GM12891 (cell line): ENCODE data around the gene POU6F1.

ENCODE experiments used
- POLR2A ChIP-seq: IDR thresholded peaks from 2 replicates; pipeline ENCODE4 v1.6.1; 2011; ENCODE audit warnings: low read depth, low read length, control low read depth
- POLR2AphosphoS5 ChIP-seq: IDR thresholded peaks from 2 replicates; pipeline ENCODE4 v1.6.1; 2011; ENCODE audit warnings: low read depth, low read length, control low read depth
- POU2F2 ChIP-seq: IDR thresholded peaks from 2 replicates; pipeline ENCODE4 v1.6.1; 2011; ENCODE audit warnings: low read depth, mild to moderate bottlenecking, control low read depth, low read length, moderate library complexity
- SPI1 ChIP-seq: IDR thresholded peaks from 2 replicates; pipeline ENCODE4 v1.6.1; 2011; ENCODE audit warnings: low read depth, low read length, control low read depth
- TAF1 ChIP-seq: IDR thresholded peaks from 2 replicates; pipeline ENCODE4 v1.6.1; 2011; ENCODE audit warnings: low read depth, low read length, control low read depth

DNA sequence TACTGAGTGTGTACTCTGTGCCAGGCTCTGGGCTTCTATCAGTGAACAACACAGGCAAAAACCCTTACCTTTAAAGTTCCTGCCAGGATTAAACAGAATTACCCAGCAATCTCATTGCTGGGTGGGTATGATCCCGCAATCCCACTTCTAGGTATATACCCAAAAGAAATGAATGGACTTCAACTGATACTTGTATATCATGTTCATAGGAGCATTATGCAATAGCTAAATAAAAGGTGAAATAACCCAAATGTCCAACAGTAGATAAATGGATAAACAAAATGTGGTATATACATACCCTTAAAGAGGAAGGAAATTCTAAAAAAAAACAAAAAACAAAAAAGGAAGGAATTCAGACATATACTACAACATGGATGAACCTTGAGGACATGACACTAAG, 35.4 kb upstream of the POU6F1 start:
- TF ChIP-seq POLR2A (no peak), POLR2AphosphoS5 (no peak), TAF1 (no peak), POU2F2 (no peak), SPI1 (no peak)
